Measurements from ENCODE around the gene TAMALIN.

Gene TAMALIN

GRCh38 chr12:51984657-51985056, 22.1 kb upstream of the TAMALIN start:
- Histone ChIP-seq H3K9me2 (replicated peaks; ENCODE audit: control insufficient read depth, low read length) (no peaks in the 10 kb centered on the region), H3K36me3 (ENCODE audit: control insufficient read depth, low read length) (peaks cover 40% of the 10 kb centered on the region), H4K20me1 (ENCODE audit: control insufficient read depth, insufficient read depth, low read depth, low read length) (peaks cover 5% of the 10 kb centered on the region; the same call in 1 of the 2 replicates), H3K4me1 (ENCODE audit: control insufficient read depth, low read length) (0 out of 2 replicates have a peak, but pooled peaks cover 2% of the 10 kb centered on the region), H3K79me2 (ENCODE audit: control insufficient read depth, low read length) (no peaks in the 10 kb centered on the region), H3K9me3 (ENCODE audit: control insufficient read depth, insufficient read depth, low read length) (no peaks in the 10 kb centered on the region), H3K27me3 (ENCODE audit: control insufficient read depth, low read length) (no peaks in the 10 kb centered on the region), H3F3A (ENCODE audit: control insufficient read depth, insufficient read depth) (no peaks in the 10 kb centered on the region), H3K4me3 (ENCODE audit: low read length) (no peak overlapping the region), H3K27ac (ENCODE audit: low read depth, low read length) (no peak overlapping the region), H3K4me2 (ENCODE audit: low read length) (no peak overlapping the region)
- no peak for TF ChIP-seq EZH2phosphoT487 (IDR thresholded peaks at IDR 0.05; ENCODE audit: borderline replicate concordance, low read length)
- TF ChIP-seq, protein P1, sequence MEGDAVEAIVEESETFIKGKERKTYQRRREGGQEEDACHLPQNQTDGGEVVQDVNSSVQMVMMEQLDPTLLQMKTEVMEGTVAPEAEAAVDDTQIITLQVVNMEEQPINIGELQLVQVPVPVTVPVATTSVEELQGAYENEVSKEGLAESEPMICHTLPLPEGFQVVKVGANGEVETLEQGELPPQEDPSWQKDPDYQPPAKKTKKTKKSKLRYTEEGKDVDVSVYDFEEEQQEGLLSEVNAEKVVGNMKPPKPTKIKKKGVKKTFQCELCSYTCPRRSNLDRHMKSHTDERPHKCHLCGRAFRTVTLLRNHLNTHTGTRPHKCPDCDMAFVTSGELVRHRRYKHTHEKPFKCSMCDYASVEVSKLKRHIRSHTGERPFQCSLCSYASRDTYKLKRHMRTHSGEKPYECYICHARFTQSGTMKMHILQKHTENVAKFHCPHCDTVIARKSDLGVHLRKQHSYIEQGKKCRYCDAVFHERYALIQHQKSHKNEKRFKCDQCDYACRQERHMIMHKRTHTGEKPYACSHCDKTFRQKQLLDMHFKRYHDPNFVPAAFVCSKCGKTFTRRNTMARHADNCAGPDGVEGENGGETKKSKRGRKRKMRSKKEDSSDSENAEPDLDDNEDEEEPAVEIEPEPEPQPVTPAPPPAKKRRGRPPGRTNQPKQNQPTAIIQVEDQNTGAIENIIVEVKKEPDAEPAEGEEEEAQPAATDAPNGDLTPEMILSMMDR (IDR thresholded peaks at IDR 0.05; ENCODE audit: low read depth, low read length, poor library complexity, severe bottlenecking) = no peak

DNA sequence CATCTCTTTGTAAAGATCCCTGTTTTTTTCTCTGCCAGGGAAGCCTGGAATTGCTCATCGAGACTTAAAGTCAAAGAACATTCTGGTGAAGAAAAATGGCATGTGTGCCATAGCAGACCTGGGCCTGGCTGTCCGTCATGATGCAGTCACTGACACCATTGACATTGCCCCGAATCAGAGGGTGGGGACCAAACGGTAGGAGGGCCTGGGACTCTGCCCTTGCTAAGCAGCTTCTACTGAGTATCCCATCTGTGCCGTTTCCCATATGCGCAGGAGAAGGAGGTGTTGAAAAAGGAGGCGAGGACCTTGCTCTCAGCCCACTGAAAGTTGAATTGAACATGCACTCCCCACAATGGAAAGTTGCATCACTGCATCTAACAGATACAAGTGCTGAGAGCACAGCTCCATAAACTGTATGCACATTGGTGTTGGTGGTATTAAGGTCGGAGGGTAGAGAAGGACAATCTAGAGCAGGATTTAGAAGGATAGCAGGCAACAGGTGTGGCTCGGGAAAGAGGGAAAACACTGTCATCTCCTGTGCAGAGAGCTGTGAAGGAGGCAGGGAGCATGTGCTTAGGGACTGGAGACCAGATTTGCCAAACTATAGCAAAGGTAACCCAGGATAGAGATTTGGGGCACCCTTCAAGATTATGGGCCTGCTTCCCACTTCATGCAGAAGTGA, 21.5 kb upstream of the TAMALIN start:
- H3K4me2 ChIP-seq (ENCODE audit: low read length) = no peak overlapping the region
- no peak overlapping the region for H3K27ac ChIP-seq (ENCODE audit: low read depth, low read length)
- 0 out of 2 replicates have a peak, but pooled peaks cover 2% of the 10 kb centered on the region for H3K4me1 ChIP-seq (ENCODE audit: control insufficient read depth, low read length)
- no peak overlapping the region for H3K4me3 ChIP-seq (ENCODE audit: low read length)
- TF ChIP-seq, protein P1 (IDR thresholded peaks at IDR 0.05; ENCODE audit: low read depth, low read length, poor library complexity, severe bottlenecking) = no peak
- no peak for TF ChIP-seq EZH2phosphoT487 (IDR thresholded peaks at IDR 0.05; ENCODE audit: borderline replicate concordance, low read length)
- H3K9me3 ChIP-seq (ENCODE audit: control insufficient read depth, insufficient read depth, low read length) = no peaks in the 10 kb centered on the region
- no peaks in the 10 kb centered on the region for H3K9me2 ChIP-seq (replicated peaks; ENCODE audit: control insufficient read depth, low read length)
- no peaks in the 10 kb centered on the region for H3K27me3 ChIP-seq (ENCODE audit: control insufficient read depth, low read length)
- H3F3A ChIP-seq (ENCODE audit: control insufficient read depth, insufficient read depth) = no peaks in the 10 kb centered on the region
- H3K36me3 ChIP-seq (ENCODE audit: control insufficient read depth, low read length) = peaks cover 40% of the 10 kb centered on the region
- H4K20me1 ChIP-seq (ENCODE audit: control insufficient read depth, insufficient read depth, low read depth, low read length) = peaks cover 5% of the 10 kb centered on the region; the same call in 1 of the 2 replicates
- H3K79me2 ChIP-seq (ENCODE audit: control insufficient read depth, low read length) = no peaks in the 10 kb centered on the region

GRCh38 chr12:51986834-51987233, 19.9 kb upstream of the TAMALIN start:
- H3K9me3 ChIP-seq (ENCODE audit: control insufficient read depth, insufficient read depth, low read length) = no peaks in the 10 kb centered on the region
- no peaks in the 10 kb centered on the region for H3K4me1 ChIP-seq (ENCODE audit: control insufficient read depth, low read length)
- H3F3A ChIP-seq (ENCODE audit: control insufficient read depth, insufficient read depth) = no peaks in the 10 kb centered on the region
- no peaks in the 10 kb centered on the region for H4K20me1 ChIP-seq (ENCODE audit: control insufficient read depth, insufficient read depth, low read depth, low read length)
- no peak overlapping the region for H3K4me3 ChIP-seq (ENCODE audit: low read length)
- H3K27ac ChIP-seq (ENCODE audit: low read depth, low read length) = no peak overlapping the region
- no peak overlapping the region for H3K4me2 ChIP-seq (ENCODE audit: low read length)
- no peaks in the 10 kb centered on the region for H3K9me2 ChIP-seq (replicated peaks; ENCODE audit: control insufficient read depth, low read length)
- no peaks in the 10 kb centered on the region for H3K27me3 ChIP-seq (ENCODE audit: control insufficient read depth, low read length)
- H3K79me2 ChIP-seq (ENCODE audit: control insufficient read depth, low read length) = no peaks in the 10 kb centered on the region
- TF ChIP-seq EZH2phosphoT487 (IDR thresholded peaks at IDR 0.05; ENCODE audit: borderline replicate concordance, low read length) = no peak
- TF ChIP-seq, protein P1 (IDR thresholded peaks at IDR 0.05; ENCODE audit: low read depth, low read length, poor library complexity, severe bottlenecking) = no peak
- H3K36me3 ChIP-seq (ENCODE audit: control insufficient read depth, low read length) = peaks cover 31% of the 10 kb centered on the region

Measured in DOHH2 (cell line).